Adipocyte (in vitro differentiated cells): Measurements from ENCODE around the gene MGST3.
"Not testable (repeated sequence)": the region's sequence is repeated elsewhere in the genome, so short reads cannot be mapped to it uniquely, and the experiment has no call there.

Source experiments
- DNase-seq: peaks from one replicate; pipeline ENCODE4 v3.0.0-alpha.2; 2015; ENCODE audit warnings: low read depth
- H3K27me3 ChIP-seq: replicated peaks from 2 replicates; pipeline ENCODE4 v1.7.0; 2013; ENCODE audit warnings: mild to moderate bottlenecking, low read length, moderate library complexity; ENCODE audit not compliant: control insufficient read depth, insufficient read depth
- H3K36me3 ChIP-seq: 2 replicates; pipeline ENCODE4 v1.7.0; 2013; ENCODE audit warnings: low read length, mild to moderate bottlenecking, moderate library complexity; ENCODE audit not compliant: control insufficient read depth, insufficient read depth, severe bottlenecking
- H3K4me1 ChIP-seq: 2 replicates; pipeline ENCODE4 v1.7.0; 2013; ENCODE audit warnings: mild to moderate bottlenecking, low read length, moderate library complexity; ENCODE audit not compliant: control insufficient read depth, insufficient read depth
- H3K4me3 ChIP-seq: 2 replicates; pipeline ENCODE4 v1.7.0; 2013; ENCODE audit warnings: mild to moderate bottlenecking, low read length, moderate library complexity
- H3K9ac ChIP-seq: 2 replicates; pipeline ENCODE4 v1.7.0; 2013; ENCODE audit warnings: mild to moderate bottlenecking, low read length, moderate library complexity
- H3K9me3 ChIP-seq: 2 replicates; pipeline ENCODE4 v1.7.0; 2013; ENCODE audit warnings: mild to moderate bottlenecking, low read length, moderate library complexity; ENCODE audit not compliant: control insufficient read depth

The MGST3 gene

DNA sequence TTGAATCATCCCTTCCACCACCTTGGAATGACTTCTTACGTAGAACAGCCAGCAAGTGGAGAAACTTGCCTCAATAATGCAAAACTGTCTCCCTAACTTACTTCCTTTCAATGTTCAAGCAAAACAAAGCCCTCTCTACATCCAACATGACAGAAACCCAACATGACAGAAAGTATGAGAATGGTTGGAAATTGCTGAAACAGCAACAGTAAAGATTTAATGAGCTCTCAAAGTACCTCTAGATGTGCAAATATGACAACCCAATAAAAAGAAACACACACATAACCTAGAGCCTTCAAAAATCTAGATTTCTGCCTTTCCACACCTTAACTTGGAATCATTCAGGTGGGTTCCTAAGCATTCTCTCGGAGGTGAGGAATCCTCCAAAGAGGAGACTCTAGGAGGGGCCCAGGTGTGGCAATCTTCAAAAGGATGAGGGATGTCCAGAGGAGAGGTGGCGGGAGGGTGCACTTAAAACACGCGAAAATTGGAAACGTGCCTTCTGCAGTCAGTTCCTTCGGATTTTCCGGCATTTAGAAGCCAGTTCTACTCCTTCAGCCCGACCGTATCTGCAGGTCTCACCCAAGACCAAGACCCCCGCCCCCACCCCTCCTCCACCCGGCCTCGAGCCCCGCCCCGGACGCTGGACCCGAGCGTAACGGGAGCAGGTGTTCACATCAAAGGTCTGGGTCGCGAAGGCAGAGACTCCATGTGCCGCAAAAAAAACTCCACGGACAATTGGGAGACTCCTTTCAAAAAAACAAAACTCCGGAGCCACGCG is 996 bp upstream of the MGST3 start:
- no peak for DNase-seq
- H3K27me3 ChIP-seq: no peaks in the 10 kb centered on the region
- peak overlapping the region; percentile 99 for H3K4me3 ChIP-seq
- H3K36me3 ChIP-seq: no peaks in the 10 kb centered on the region
- H3K9me3 ChIP-seq: no peaks in the 10 kb centered on the region
- H3K9ac ChIP-seq: peak overlapping the region; percentile 94
- H3K4me1 ChIP-seq: peaks cover 33% of the 10 kb centered on the region

DNA sequence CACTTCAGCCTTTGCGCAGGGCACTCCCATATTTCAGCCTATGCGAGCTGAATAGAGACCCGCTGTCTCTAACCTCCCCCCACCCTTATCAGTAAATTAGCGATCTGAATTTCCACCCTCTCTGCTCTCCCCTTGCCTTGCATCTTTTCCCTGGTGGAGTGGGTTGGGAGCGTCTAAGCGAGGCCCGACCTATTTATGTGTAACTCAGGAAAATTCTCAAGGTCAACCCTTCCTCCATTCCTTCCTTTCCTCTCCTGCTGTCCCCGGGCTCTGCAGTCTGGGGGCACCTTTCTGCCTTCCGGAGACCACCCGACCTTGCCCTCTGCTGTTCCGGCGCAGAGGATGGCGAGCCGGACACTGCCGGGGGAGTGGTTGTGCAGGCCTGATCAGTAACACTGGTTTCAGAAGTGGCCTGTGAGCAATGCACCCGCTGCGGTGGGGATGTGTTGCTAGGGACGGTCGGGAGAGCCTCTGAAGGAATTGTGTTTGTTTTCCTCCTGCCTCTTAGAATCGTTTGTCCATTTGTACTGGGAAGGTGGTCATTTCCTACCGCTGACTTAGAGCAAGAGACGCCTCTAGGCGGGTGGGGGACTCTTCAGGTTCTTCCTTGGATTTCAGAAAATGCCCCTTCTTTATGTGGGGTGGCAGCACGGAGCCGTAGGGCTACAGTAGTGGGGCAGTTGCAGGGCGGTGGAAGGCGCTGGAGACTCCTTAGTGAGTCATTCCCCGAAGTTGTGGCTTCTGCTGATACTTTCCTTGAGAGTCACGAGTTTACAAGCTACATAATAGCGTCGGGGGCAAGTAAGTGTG is 513 bp downstream of the MGST3 start:
- DNase-seq: peak; percentile 90
- Histone ChIP-seq H3K4me3 (peak overlapping the region; percentile 99), H3K36me3 (peaks cover 10% of the 10 kb centered on the region)

DNA sequence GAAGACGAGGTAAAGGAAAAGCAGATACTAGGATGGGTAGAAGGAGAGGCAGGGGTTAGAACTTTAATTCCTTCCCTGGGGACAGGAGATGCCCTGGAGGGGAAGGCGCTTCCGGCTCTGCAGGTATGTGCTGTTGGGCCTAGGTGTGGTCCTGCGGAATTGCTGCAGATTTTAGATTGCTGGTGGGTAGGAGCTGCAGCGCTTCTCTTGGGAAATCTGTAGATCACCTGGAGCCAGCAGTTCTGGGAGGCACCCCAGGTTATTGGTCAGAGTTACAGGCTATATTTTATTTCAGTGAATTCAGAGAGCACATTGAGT is 1.1 kb downstream of the MGST3 start:
- no peak for DNase-seq

More for the DNA sequence above, 513 bp downstream of the MGST3 start:
- Histone ChIP-seq H3K9me3 (no peaks in the 10 kb centered on the region), H3K9ac (peak overlapping the region; percentile 94), H3K4me1 (peaks cover 48% of the 10 kb centered on the region), H3K27me3 (no peaks in the 10 kb centered on the region)

DNA sequence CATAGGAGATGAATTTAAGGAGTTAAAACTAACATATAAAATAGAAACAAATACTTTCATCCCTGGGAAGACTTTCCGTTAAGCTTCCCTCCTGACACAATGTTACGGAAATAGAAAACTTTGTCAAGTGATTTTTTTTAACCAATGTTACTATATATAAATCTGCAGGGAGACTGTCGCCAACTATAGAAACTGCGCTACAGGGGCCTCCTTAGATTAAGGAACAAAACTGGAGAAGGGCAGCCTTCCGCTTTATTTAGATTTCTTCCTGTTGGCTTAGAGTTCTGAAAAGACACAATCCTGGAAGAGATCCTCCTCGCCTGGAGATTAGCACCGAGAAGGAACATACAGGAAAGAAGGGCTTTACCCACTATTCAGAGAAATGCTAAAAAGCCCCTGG is 1.5 kb downstream of the MGST3 start:
- Histone ChIP-seq H3K9me3 (no peaks in the 10 kb centered on the region), H3K4me1 (peaks cover 55% of the 10 kb centered on the region), H3K9ac (peak overlapping the region; percentile 94), H3K4me3 (peak overlapping the region; percentile 99), H3K27me3 (no peaks in the 10 kb centered on the region), H3K36me3 (peaks cover 15% of the 10 kb centered on the region)
- peak; percentile 29 for DNase-seq

More for the DNA sequence above, 1.1 kb downstream of the MGST3 start:
- peak overlapping the region; percentile 99 for H3K4me3 ChIP-seq
- H3K4me1 ChIP-seq: peaks cover 53% of the 10 kb centered on the region
- H3K9me3 ChIP-seq: no peaks in the 10 kb centered on the region
- H3K27me3 ChIP-seq: no peaks in the 10 kb centered on the region
- peaks cover 15% of the 10 kb centered on the region for H3K36me3 ChIP-seq
- H3K9ac ChIP-seq: peak overlapping the region; percentile 94

DNA sequence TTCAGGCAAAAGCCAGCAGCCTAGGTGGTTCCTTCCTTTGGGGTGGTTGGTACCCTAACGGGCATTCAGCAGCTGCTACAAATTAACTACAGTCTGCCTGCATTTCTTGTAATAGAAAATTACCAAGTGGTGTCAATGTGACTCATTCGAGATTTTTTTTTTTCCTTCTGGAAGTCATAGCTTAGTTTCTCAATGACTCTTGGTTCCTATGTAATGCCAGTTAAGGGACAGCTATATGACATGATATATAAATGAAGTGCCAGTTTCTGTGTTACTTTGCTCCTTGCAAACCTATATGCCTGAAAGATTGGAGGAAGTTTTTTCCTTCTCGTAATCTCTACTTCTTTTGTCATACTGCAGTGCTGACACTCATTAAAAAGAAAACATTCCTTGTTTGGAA is 2.6 kb downstream of the MGST3 start:
- Histone ChIP-seq H3K9me3 (no peaks in the 10 kb centered on the region), H3K9ac (peak overlapping the region; percentile 94), H3K36me3 (peaks cover 15% of the 10 kb centered on the region), H3K4me1 (peaks cover 64% of the 10 kb centered on the region), H3K27me3 (no peaks in the 10 kb centered on the region), H3K4me3 (peak overlapping the region; percentile 99)
- DNase-seq: peak; percentile 77

DNA sequence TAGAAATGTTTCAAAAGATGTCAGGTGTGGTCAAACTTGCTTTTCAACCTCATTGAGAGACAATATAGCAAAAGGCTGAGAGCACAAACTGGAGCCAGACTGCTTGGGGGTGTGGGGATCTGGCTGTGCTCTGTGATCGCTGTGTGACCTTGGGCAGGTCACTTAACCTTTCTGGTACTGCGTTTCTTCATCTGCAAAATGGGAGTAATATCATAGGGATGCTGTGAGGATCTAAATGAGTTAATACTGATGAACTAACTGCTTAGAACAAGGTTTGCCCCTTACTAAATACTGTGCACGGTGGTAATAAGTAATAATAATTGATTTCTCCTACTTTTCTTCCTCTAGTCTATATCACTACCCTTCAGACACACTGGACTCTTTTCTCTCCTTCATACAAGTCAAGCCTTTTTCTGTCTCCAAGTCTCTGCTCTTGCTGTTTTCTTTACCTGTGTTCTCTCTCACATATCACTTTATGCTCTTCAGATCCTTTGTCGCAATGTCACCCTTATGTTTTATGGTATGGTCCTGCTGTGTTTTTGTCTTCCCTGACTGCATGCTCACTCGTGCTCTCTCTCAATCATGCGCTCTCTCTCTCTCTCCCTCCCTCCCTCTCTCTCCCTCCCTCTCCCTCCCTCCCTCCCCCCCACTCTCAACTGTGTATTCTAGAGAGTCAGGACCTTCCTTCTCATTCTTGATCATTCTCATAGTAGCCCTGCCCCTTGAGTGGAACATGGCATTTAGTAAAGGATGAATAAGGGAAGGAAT is 3.3 kb downstream of the MGST3 start:
- peak overlapping the region; percentile 99 for H3K4me3 ChIP-seq
- no peaks in the 10 kb centered on the region for H3K27me3 ChIP-seq
- peaks cover 67% of the 10 kb centered on the region for H3K4me1 ChIP-seq
- peaks cover 18% of the 10 kb centered on the region for H3K36me3 ChIP-seq
- DNase-seq: no peak
- H3K9ac ChIP-seq: peak overlapping the region; percentile 94
- no peaks in the 10 kb centered on the region for H3K9me3 ChIP-seq

DNA sequence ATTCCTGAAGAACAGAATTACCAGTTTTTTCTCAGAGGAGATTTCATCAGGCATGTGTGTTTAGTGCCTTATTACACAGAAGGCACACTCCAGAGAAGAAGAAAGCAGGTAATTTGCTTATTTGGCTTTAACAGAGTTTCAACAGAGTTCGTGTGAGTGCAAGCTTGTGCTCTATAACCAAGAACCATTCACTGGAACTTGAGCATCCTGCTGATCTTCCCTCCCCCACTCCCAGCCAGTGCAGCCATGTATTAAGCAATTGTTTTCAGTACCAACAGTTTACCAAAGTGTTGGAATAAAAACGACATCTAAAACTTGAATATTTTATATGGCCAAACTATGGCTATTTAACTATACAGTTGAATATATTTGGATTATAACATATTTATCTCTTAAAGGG is 4.3 kb downstream of the MGST3 start:
- DNase-seq: peak; percentile 50
- no peaks in the 10 kb centered on the region for H3K27me3 ChIP-seq
- H3K9ac ChIP-seq: peak overlapping the region; percentile 72
- H3K9me3 ChIP-seq: no peaks in the 10 kb centered on the region
- H3K4me1 ChIP-seq: peaks cover 71% of the 10 kb centered on the region
- H3K4me3 ChIP-seq: peak overlapping the region; percentile 64
- peaks cover 28% of the 10 kb centered on the region for H3K36me3 ChIP-seq

DNA sequence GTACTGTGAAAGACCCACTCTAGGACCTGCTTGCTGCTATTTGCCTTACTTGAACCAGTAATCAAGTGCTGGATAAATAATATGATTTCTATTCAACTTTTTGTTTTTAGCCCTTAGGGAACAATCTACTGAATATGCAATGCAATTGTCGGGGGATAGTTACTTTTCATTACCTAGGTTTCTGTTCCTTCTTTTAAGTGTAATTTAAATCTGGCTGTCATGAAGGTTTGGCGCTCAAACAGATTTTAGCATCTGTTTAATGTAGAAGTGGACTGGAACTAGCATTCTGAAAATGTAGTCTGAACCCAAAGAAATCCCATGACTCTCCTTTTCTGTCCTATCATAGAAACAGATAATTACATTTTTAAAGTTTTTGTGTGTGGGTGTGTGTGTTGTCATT is 4.8 kb downstream of the MGST3 start:
- no peak for DNase-seq
- H3K9me3 ChIP-seq: no peaks in the 10 kb centered on the region
- H3K4me1 ChIP-seq: peaks cover 76% of the 10 kb centered on the region
- H3K4me3 ChIP-seq: peak overlapping the region; percentile 64
- peaks cover 31% of the 10 kb centered on the region for H3K36me3 ChIP-seq
- H3K9ac ChIP-seq: peak overlapping the region; percentile 72
- H3K27me3 ChIP-seq: no peaks in the 10 kb centered on the region

DNA sequence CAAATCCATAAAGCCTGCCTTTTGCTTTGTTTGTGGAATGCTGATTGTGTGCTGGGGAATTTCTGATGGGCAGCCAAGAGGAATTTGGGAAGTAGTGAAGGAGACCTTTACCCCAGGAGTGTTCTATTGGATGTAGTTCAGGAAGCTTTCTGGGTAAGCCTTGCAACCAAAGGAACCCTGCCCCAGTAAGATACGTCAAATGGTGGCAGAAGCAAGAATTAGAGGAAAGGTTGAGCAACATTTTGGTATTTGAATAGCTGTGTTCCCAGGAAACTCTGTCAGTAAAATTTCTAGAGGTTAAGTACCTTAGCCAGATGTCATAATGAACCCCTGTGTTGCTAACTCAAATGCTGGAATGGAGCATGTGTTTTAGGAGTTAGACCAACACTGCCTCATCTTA is 6.4 kb downstream of the MGST3 start:
- H3K4me1 ChIP-seq: peaks cover 92% of the 10 kb centered on the region
- no peaks in the 10 kb centered on the region for H3K9me3 ChIP-seq
- peaks cover 33% of the 10 kb centered on the region for H3K36me3 ChIP-seq
- H3K27me3 ChIP-seq: no peaks in the 10 kb centered on the region
- H3K4me3 ChIP-seq: peak overlapping the region; percentile 67
- peak overlapping the region; percentile 87 for H3K9ac ChIP-seq
- peak; percentile 84 for DNase-seq

DNA sequence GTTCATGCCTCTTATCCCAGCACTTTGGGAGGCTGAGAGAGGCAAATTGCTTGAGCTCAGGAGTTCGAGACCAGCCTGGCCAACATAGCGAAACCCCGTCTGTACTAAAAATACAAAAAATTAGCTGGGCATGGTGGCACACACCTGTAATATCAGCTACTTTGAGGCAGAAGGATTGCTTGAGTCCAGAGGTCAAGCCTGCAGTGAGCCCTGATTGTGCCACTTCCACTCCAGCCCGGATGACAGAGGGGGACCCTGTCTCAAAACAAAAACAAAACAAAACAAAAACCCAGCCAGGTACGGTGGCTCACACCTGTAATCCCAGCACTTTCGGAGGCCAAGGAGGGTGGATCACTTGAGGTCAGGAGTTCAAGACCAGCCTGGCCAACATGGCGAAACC is 7.2 kb downstream of the MGST3 start:
- peak overlapping the region; percentile 67 for H3K4me3 ChIP-seq
- H3K9ac ChIP-seq: peak overlapping the region; percentile 87
- not testable (repeated sequence) for DNase-seq, H3K27me3 ChIP-seq, H3K9me3 ChIP-seq
- peaks cover 90% of the 10 kb centered on the region for H3K4me1 ChIP-seq
- peaks cover 35% of the 10 kb centered on the region for H3K36me3 ChIP-seq
